ENCODE measurements around the gene TRABD. TPM values are rescaled to one million over a fixed set of nuclear protein-coding genes. Genes with fewer than 3 reads are reported as not detected.

TRABD gene, protein sequence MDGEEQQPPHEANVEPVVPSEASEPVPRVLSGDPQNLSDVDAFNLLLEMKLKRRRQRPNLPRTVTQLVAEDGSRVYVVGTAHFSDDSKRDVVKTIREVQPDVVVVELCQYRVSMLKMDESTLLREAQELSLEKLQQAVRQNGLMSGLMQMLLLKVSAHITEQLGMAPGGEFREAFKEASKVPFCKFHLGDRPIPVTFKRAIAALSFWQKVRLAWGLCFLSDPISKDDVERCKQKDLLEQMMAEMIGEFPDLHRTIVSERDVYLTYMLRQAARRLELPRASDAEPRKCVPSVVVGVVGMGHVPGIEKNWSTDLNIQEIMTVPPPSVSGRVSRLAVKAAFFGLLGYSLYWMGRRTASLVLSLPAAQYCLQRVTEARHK
- polyA plus RNA-seq (2012; ENCODE audit: insufficient read length, low read depth) = 135 TPM

DNA sequence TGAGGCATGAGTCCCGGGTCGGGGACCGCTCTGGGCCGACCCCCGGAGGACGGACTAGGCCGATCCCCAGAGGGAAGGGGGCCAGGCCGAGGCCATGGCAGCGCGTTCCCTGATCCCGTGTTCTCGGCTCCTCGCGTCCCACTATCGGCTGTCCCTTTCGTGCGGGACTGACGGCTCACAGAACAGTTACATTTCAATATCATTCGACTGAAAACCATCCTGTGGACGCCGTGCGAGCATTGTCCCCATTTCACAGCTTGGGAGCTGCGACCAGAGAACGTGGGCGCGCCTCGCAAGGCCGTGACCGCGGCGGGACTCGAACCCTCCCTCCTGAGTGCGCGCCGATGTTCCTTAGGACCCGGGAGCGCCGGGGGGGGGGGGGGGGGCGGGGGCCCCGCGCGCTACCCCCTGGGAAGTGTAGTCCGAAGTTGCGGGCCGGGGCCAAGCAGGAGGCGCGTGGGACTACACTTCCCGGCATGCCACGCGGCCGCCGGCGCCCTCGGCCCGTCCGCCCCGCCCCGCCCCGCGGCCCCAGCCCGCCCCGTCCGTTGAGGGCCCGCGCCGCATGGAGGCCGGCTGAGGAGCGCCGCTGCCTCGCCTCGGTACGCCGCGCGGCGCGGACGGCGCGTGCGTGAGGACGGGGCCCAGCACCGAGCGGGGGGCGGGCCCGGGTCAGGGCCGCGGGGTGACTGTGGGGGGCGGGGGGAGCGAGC, at the start of gene TRABD:
TRABD (plus strand) TSS at position 539 of the 713 bp plus-strand sequence. CDS start 7,148 bp downstream, outside the sequence.
- TF ChIP-seq TAF1 (IDR thresholded peaks at IDR 0.05; ENCODE audit: borderline replicate concordance, insufficient read depth, low read length) (no peak), POLR2AphosphoS5 (IDR thresholded peaks at IDR 0.05; ENCODE audit: low read depth, low read length) (no peak), FOXP2 (optimal IDR thresholded peaks at IDR 0.05; ENCODE audit: borderline replicate concordance, extremely low read depth, extremely low read length, insufficient read depth) (peak; percentile 23), SIN3A (IDR thresholded peaks at IDR 0.05; ENCODE audit: borderline replicate concordance, insufficient read depth, low read length) (no peak)
- TF ChIP-seq, protein P1, sequence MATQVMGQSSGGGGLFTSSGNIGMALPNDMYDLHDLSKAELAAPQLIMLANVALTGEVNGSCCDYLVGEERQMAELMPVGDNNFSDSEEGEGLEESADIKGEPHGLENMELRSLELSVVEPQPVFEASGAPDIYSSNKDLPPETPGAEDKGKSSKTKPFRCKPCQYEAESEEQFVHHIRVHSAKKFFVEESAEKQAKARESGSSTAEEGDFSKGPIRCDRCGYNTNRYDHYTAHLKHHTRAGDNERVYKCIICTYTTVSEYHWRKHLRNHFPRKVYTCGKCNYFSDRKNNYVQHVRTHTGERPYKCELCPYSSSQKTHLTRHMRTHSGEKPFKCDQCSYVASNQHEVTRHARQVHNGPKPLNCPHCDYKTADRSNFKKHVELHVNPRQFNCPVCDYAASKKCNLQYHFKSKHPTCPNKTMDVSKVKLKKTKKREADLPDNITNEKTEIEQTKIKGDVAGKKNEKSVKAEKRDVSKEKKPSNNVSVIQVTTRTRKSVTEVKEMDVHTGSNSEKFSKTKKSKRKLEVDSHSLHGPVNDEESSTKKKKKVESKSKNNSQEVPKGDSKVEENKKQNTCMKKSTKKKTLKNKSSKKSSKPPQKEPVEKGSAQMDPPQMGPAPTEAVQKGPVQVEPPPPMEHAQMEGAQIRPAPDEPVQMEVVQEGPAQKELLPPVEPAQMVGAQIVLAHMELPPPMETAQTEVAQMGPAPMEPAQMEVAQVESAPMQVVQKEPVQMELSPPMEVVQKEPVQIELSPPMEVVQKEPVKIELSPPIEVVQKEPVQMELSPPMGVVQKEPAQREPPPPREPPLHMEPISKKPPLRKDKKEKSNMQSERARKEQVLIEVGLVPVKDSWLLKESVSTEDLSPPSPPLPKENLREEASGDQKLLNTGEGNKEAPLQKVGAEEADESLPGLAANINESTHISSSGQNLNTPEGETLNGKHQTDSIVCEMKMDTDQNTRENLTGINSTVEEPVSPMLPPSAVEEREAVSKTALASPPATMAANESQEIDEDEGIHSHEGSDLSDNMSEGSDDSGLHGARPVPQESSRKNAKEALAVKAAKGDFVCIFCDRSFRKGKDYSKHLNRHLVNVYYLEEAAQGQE (IDR thresholded peaks at IDR 0.05; ENCODE audit: insufficient read depth in 1 of 2, low read depth in 2 of 2, low read length in 2 of 2) = no peak

DNA sequence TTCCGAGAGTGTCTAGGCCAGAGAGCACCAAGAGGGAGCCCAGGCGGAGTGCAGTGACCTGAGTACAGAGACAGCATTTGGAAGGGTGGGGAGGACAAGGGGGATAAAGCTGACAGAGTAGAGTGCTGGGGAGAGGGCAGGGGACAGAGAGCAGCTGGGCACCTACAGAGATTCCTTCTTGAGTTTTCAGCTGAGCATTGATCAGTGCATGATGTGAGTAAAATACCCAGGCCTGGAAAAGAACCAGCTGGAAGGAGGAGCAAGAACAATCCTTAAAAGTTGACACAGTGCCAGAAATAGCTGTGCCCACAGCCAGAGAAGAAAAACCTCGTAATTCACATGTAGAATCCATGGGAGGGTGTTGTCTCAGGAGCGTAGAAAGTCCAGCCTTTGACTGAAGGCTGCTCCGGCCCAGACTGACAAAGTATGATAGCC, 49.1 kb upstream of the TRABD start:
- TF ChIP-seq TAF1 (IDR thresholded peaks at IDR 0.05; ENCODE audit: borderline replicate concordance, insufficient read depth, low read length) (no peak), SIN3A (IDR thresholded peaks at IDR 0.05; ENCODE audit: borderline replicate concordance, insufficient read depth, low read length) (no peak), POLR2AphosphoS5 (IDR thresholded peaks at IDR 0.05; ENCODE audit: low read depth, low read length) (no peak), FOXP2 (optimal IDR thresholded peaks at IDR 0.05; ENCODE audit: borderline replicate concordance, extremely low read depth, extremely low read length, insufficient read depth) (no peak)
- TF ChIP-seq, protein P1 (IDR thresholded peaks at IDR 0.05; ENCODE audit: insufficient read depth in 1 of 2, low read depth in 2 of 2, low read length in 2 of 2) = no peak

DNA sequence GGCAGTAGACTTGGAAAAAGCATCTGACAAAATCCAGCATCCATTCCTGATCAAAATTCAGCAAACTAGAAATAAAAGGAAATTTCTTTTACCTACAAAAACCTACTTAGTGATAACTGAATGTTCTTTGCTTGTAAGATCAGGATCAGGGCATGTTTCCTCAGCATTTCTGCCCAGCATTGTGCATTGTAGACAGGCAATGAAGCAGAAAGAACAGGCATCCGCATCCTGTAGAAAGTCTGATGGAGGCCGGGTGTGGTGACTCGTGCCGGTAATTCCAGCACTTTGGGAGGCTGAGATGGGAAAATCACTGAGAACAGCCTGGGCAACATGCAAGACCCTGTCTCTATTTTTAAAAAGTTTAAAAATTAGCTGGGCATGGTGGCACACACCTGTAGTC, 47.7 kb upstream of the TRABD start:
- no peak for TF ChIP-seq POLR2AphosphoS5 (IDR thresholded peaks at IDR 0.05; ENCODE audit: low read depth, low read length)
- TF ChIP-seq SIN3A (IDR thresholded peaks at IDR 0.05; ENCODE audit: borderline replicate concordance, insufficient read depth, low read length) = no peak
- no peak for TF ChIP-seq FOXP2 (optimal IDR thresholded peaks at IDR 0.05; ENCODE audit: borderline replicate concordance, extremely low read depth, extremely low read length, insufficient read depth)
- TF ChIP-seq, protein P1 (IDR thresholded peaks at IDR 0.05; ENCODE audit: insufficient read depth in 1 of 2, low read depth in 2 of 2, low read length in 2 of 2) = no peak
- no peak for TF ChIP-seq TAF1 (IDR thresholded peaks at IDR 0.05; ENCODE audit: borderline replicate concordance, insufficient read depth, low read length)

DNA sequence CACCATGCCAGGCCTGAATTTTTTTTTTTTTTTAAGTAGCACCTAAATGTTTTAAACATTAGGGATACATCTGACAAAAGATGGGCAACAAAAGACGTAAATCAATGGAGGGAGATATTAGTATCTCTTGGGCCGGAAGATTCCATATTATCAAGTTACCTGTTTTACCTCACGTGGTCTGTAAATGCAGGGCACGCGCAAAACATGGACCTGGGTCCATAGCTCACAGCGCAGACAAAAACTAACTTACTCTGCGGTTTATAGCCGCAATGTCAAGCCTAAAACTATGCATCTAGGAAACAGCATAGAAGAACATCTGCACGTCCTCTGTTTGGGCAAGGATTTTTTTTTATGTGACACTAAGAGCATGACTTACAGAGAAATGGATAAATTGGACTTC, 46.7 kb upstream of the TRABD start:
- no peak for TF ChIP-seq FOXP2 (optimal IDR thresholded peaks at IDR 0.05; ENCODE audit: borderline replicate concordance, extremely low read depth, extremely low read length, insufficient read depth)
- no peak for TF ChIP-seq SIN3A (IDR thresholded peaks at IDR 0.05; ENCODE audit: borderline replicate concordance, insufficient read depth, low read length)
- no peak for TF ChIP-seq POLR2AphosphoS5 (IDR thresholded peaks at IDR 0.05; ENCODE audit: low read depth, low read length)
- TF ChIP-seq TAF1 (IDR thresholded peaks at IDR 0.05; ENCODE audit: borderline replicate concordance, insufficient read depth, low read length) = no peak
- TF ChIP-seq, protein P1 (IDR thresholded peaks at IDR 0.05; ENCODE audit: insufficient read depth in 1 of 2, low read depth in 2 of 2, low read length in 2 of 2) = no peak
